Skeletal muscle tissue (tissue), 4 donors: ENCODE data around the gene PCOLCE2. TPM values are rescaled to one million over a fixed set of nuclear protein-coding genes. Genes with fewer than 3 reads are reported as not detected.

Source experiments
- H3K27ac ChIP-seq: one replicate; pipeline ENCODE4 v1.7.0; 2013; ENCODE audit warnings: mild to moderate bottlenecking, low read depth, low read length, inconsistent platforms
- H3K27me3 ChIP-seq, 3 donors: one replicate each; pipeline ENCODE4 v1.7.0; 2013; ENCODE audit warnings: low read length in 3 of 3; ENCODE audit not compliant: control insufficient read depth in 3 of 3, insufficient read depth in 3 of 3
- H3K36me3 ChIP-seq, 3 donors: one replicate each; pipeline ENCODE4 v1.7.0; 2013; ENCODE audit warnings: low read length in 3 of 3; ENCODE audit not compliant: control insufficient read depth in 3 of 3, insufficient read depth in 3 of 3
- H3K4me1 ChIP-seq, 3 donors: one replicate each; pipeline ENCODE4 v1.7.0; 2013; ENCODE audit warnings: low read length in 3 of 3, mild to moderate bottlenecking in 3 of 3; ENCODE audit not compliant: control insufficient read depth in 3 of 3, insufficient read depth in 3 of 3
- H3K4me3 ChIP-seq, 3 donors: one replicate each; pipeline ENCODE4 v1.7.0; 2013; ENCODE audit warnings: low read length in 3 of 3
- H3K9ac ChIP-seq, 3 donors: one replicate each; pipeline ENCODE4 v1.7.0; 2013; ENCODE audit warnings: low read length in 3 of 3, mild to moderate bottlenecking in 3 of 3, moderate library complexity in 2 of 3, low read depth in 1 of 3
- H3K9me3 ChIP-seq, 3 donors: one replicate each; pipeline ENCODE4 v1.7.0; 2013; ENCODE audit warnings: low read length in 3 of 3; ENCODE audit not compliant: control insufficient read depth in 3 of 3
- total RNA-seq: library from RNA; depleted of rRNA; stranded (reverse); fragments of >200 nt; gene quantifications from one replicate; pipeline ENCODE4 v1.2.3, GENCODE V29; 2014
- donor health status: Osteomylitis.

Gene PCOLCE2
- total RNA-seq, 1 donor from 2014 or later = 3.1 TPM

- Histone ChIP-seq H3K9ac (no peak overlapping the region), H3K27ac (no peak overlapping the region), H3K36me3 (no peaks in the 10 kb centered on the region), H3K4me3 (no peak overlapping the region), H3K4me1 (no peaks in the 10 kb centered on the region), H3K9me3 (no peaks in the 10 kb centered on the region), H3K27me3 (no peaks in the 10 kb centered on the region)
These were observed 69.7 kb downstream of the PCOLCE2 start for GRCh38 chr3:142819179-142819578.

GRCh38 chr3:142818651-142819050, 70.2 kb downstream of the PCOLCE2 start:
- Histone ChIP-seq H3K27me3 (no peaks in the 10 kb centered on the region), H3K9ac (no peak overlapping the region), H3K4me1 (no peaks in the 10 kb centered on the region), H3K27ac (no peak overlapping the region), H3K9me3 (no peaks in the 10 kb centered on the region), H3K36me3 (no peaks in the 10 kb centered on the region), H3K4me3 (no peak overlapping the region)

GRCh38 chr3:142817897-142818296, 71.0 kb downstream of the PCOLCE2 start:
- H3K4me3 ChIP-seq = no peak overlapping the region
- H3K36me3 ChIP-seq = no peaks in the 10 kb centered on the region
- no peak overlapping the region for H3K9ac ChIP-seq
- no peaks in the 10 kb centered on the region for H3K27me3 ChIP-seq
- H3K9me3 ChIP-seq = no peaks in the 10 kb centered on the region
- H3K4me1 ChIP-seq = no peaks in the 10 kb centered on the region
- H3K27ac ChIP-seq = no peak overlapping the region

- no peaks in the 10 kb centered on the region for H3K9me3 ChIP-seq
- no peaks in the 10 kb centered on the region for H3K36me3 ChIP-seq
- no peaks in the 10 kb centered on the region for H3K27me3 ChIP-seq
- H3K27ac ChIP-seq = no peak overlapping the region
- no peaks in the 10 kb centered on the region for H3K4me1 ChIP-seq
- H3K4me3 ChIP-seq = no peak overlapping the region
- no peak overlapping the region for H3K9ac ChIP-seq
These were observed 71.5 kb downstream of the PCOLCE2 start for GRCh38 chr3:142817356-142817755.

GRCh38 chr3:142815803-142816202, 73.1 kb downstream of the PCOLCE2 start:
- H3K27ac ChIP-seq = no peak overlapping the region

GRCh38 chr3:142809259-142809658, 79.6 kb downstream of the PCOLCE2 start:
- Histone ChIP-seq H3K27ac (no peak overlapping the region), H3K9ac (no peak overlapping the region), H3K27me3 (no peaks in the 10 kb centered on the region), H3K4me3 (no peak overlapping the region), H3K9me3 (no peaks in the 10 kb centered on the region), H3K4me1 (no peaks in the 10 kb centered on the region), H3K36me3 (no peaks in the 10 kb centered on the region)

More at GRCh38 chr3:142815803-142816202, 73.1 kb downstream of the PCOLCE2 start:
- H3K36me3 ChIP-seq = no peaks in the 10 kb centered on the region
- H3K4me3 ChIP-seq = no peak overlapping the region
- H3K4me1 ChIP-seq = no peaks in the 10 kb centered on the region
- H3K27me3 ChIP-seq = no peaks in the 10 kb centered on the region
- no peaks in the 10 kb centered on the region for H3K9me3 ChIP-seq
- H3K9ac ChIP-seq = no peak overlapping the region

GRCh38 chr3:142808103-142808917, 80.6 kb downstream of the PCOLCE2 start:
- no peak overlapping the region for H3K4me3 ChIP-seq
- H3K27ac ChIP-seq = no peak overlapping the region
- H3K9me3 ChIP-seq = no peaks in the 10 kb centered on the region
- H3K27me3 ChIP-seq = no peaks in the 10 kb centered on the region
- H3K9ac ChIP-seq = no peak overlapping the region
- no peaks in the 10 kb centered on the region for H3K4me1 ChIP-seq
- H3K36me3 ChIP-seq = no peaks in the 10 kb centered on the region

GRCh38 chr3:142802891-142803290, 86.0 kb downstream of the PCOLCE2 start:
- no peaks in the 10 kb centered on the region for H3K36me3 ChIP-seq

GRCh38 chr3:142801746-142802145, 87.1 kb downstream of the PCOLCE2 start:
- Histone ChIP-seq H3K27me3 (no peaks in the 10 kb centered on the region), H3K4me3 (no peak overlapping the region), H3K36me3 (no peaks in the 10 kb centered on the region), H3K4me1 (no peaks in the 10 kb centered on the region), H3K9me3 (no peaks in the 10 kb centered on the region), H3K27ac (no peak overlapping the region), H3K9ac (no peak overlapping the region)

More at GRCh38 chr3:142802891-142803290, 86.0 kb downstream of the PCOLCE2 start:
- no peak overlapping the region for H3K27ac ChIP-seq
- no peaks in the 10 kb centered on the region for H3K27me3 ChIP-seq
- H3K9me3 ChIP-seq = no peaks in the 10 kb centered on the region
- H3K4me1 ChIP-seq = no peaks in the 10 kb centered on the region
- H3K9ac ChIP-seq = no peak overlapping the region
- H3K4me3 ChIP-seq = no peak overlapping the region

GRCh38 chr3:142796823-142797222, 92.1 kb downstream of the PCOLCE2 start:
- Histone ChIP-seq H3K4me1 (no peaks in the 10 kb centered on the region), H3K9ac (no peak overlapping the region), H3K27me3 (no peaks in the 10 kb centered on the region), H3K9me3 (no peaks in the 10 kb centered on the region), H3K36me3 (no peaks in the 10 kb centered on the region), H3K4me3 (no peak overlapping the region), H3K27ac (no peak overlapping the region)
